ENCODE measurements around the gene THBS3. TPM values are rescaled to one million over a fixed set of nuclear protein-coding genes. Genes with fewer than 3 reads are reported as not detected.

The THBS3 gene
- total and polyA plus RNA-seq, 2 of the 13 experiments (the other 11 are each of a cell fraction or from before 2014, with no cell fraction given) = 0.86 to 3.6 TPM

GRCh38 chr1:155178441-155179111 lies 29.1 kb downstream of the THBS3 start:
- peaks cover 40% of the 10 kb centered on the region for H3K4me1 ChIP-seq (ENCODE audit: insufficient read depth, low read length)
- in situ Hi-C loops (cut with HindIII; ENCODE audit: extremely low pct_ligation_motif_present, low pct_unique_long_range_greater_than_20kb) = no loop called here
- POLR2A ChIA-PET = interaction anchor here (0.9 to 1.3 kb wide), 4 partner anchors 15 to 52 kb away, joined by 3 to 5 read pairs (median 4); partner anchors contain the start of gene SLC50A1
- peak overlapping the region; percentile 34 for H3K9ac ChIP-seq (ENCODE audit: insufficient read depth, low read depth, low read length)
- CTCF ChIA-PET (ENCODE audit: low intra/inter-chr PET ratio, low total read pairs) = interaction anchor here (1.4 kb wide), 1 partner anchor 15 kb away, joined by 4 read pairs; no protein-coding TSS in a partner anchor
- ATAC-seq (peak; percentile 59), DNase-seq (ENCODE audit: low spot score) (no peak), FAIRE-seq (no peak)
- peak overlapping the region; percentile 76 for H3K4me2 ChIP-seq (ENCODE audit: low read depth, low read length)
- H3K79me2 ChIP-seq (ENCODE audit: insufficient read depth, low read length) = no peaks in the 10 kb centered on the region
- intact Hi-C loops (cut with micrococcal nuclease; ENCODE audit: unreplicated experiment) = no loop called here
- peak overlapping the region; percentile 26 to 69 (median 50); a peak in 5 of 6 replicates for H3K4me3 ChIP-seq (replicated peaks in 1 of 3; ENCODE audit: insufficient read depth in 1 of 3, low read depth in 2 of 3, low read length in 3 of 3)
- no peak overlapping the region for H3K27ac ChIP-seq (ENCODE audit: extremely low read length, insufficient read depth, low read length)
- H4K20me1 ChIP-seq (ENCODE audit: insufficient read depth, low read length) = no peaks in the 10 kb centered on the region
- H2AFZ ChIP-seq (ENCODE audit: low read length) = peak overlapping the region; percentile 27
- H3K36me3 ChIP-seq (replicated peaks in 1 of 2; ENCODE audit: control insufficient read depth in 1 of 2, insufficient read depth in 2 of 2, low read length in 2 of 2) = no peaks in the 10 kb centered on the region
- peaks cover 2 to 16% of the 10 kb centered on the region in 2 experiments; a peak in 3 of 5 replicates for H3K27me3 ChIP-seq (ENCODE audit: control insufficient read depth in 1 of 2, insufficient read depth in 2 of 2, low read length in 2 of 2)
- 6% methylated on average over 21 of the region's 30 CpGs for WGBS (ENCODE audit: low lambda C conversion rate)
- no TSS peak for BruUV-seq (replicated peaks)
- H3K9me3 ChIP-seq (ENCODE audit: low read length) = no peaks in the 10 kb centered on the region
- TF ChIP-seq CBFB (CRISPR knock-in tag; IDR thresholded peaks at IDR 0.05) (no peak), ERF (CRISPR knock-in tag; IDR thresholded peaks at IDR 0.05) (peak; percentile 43; the same call in 1 of the 2 replicates), ZNF761 (CRISPR knock-in tag; conservative IDR thresholded peaks at IDR 0.05) (no peak), LCORL (IDR thresholded peaks at IDR 0.05) (no peak), LCORL (CRISPR knock-in tag; IDR thresholded peaks at IDR 0.05) (peak; percentile 60; the same call in 1 of the 2 replicates), RARG (CRISPR knock-in tag; IDR thresholded peaks at IDR 0.05; ENCODE audit: low read depth) (no peak), USF2 (IDR thresholded peaks at IDR 0.05; ENCODE audit: low read depth, low read length) (no peak), USF2 (CRISPR knock-in tag; IDR thresholded peaks at IDR 0.05; ENCODE audit: borderline replicate concordance) (0 out of 2 replicates have a peak, but pooled peaks have one; percentile 25), WIZ (CRISPR knock-in tag; IDR thresholded peaks at IDR 0.05) (0 out of 2 replicates have a peak, but pooled peaks have one; percentile 59), NFKB2 (CRISPR knock-in tag; IDR thresholded peaks at IDR 0.05; ENCODE audit: borderline replicate concordance) (peak; percentile 74; the same call in 1 of the 2 replicates), NKX3-1 (CRISPR knock-in tag; IDR thresholded peaks at IDR 0.05) (no peak), CEBPG (CRISPR knock-in tag; IDR thresholded peaks at IDR 0.05) (peak; percentile 94), MIXL1 (CRISPR knock-in tag; IDR thresholded peaks at IDR 0.05) (0 out of 2 replicates have a peak, but pooled peaks have one; percentile 25), YY1 (IDR thresholded peaks at IDR 0.05; ENCODE audit: insufficient read depth, insufficient replicate concordance, low read depth, low read length) (peak; percentile 25), TRIM24 (CRISPR knock-in tag; IDR thresholded peaks at IDR 0.05) (peak; percentile 82; the same call in 1 of the 2 replicates), POGZ (CRISPR knock-in tag; IDR thresholded peaks at IDR 0.05) (peak; percentile 37; the same call in 1 of the 2 replicates), RFXAP (CRISPR knock-in tag; IDR thresholded peaks at IDR 0.05; ENCODE audit: borderline replicate concordance) (peak; percentile 47; the same call in 1 of the 2 replicates), KLF12 (CRISPR knock-in tag; IDR thresholded peaks at IDR 0.05; ENCODE audit: borderline replicate concordance) (0 out of 2 replicates have a peak, but pooled peaks have one; percentile 33), NFE2L1 (CRISPR knock-in tag; IDR thresholded peaks at IDR 0.05; ENCODE audit: borderline replicate concordance) (no peak), SALL1 (CRISPR knock-in tag; IDR thresholded peaks at IDR 0.05) (peak; percentile 67), HDAC1 (CRISPR knock-in tag; IDR thresholded peaks at IDR 0.05) (peak; percentile 70; the same call in 1 of the 2 replicates), ZNF839 (CRISPR knock-in tag; IDR thresholded peaks at IDR 0.05; ENCODE audit: borderline replicate concordance) (no peak), ZNF543 (CRISPR knock-in tag; IDR thresholded peaks at IDR 0.05) (0 out of 2 replicates have a peak, but pooled peaks have one; percentile 31), HNF4G (IDR thresholded peaks at IDR 0.05; ENCODE audit: borderline replicate concordance, low read depth, low read length) (peak; percentile 79; the same call in 1 of the 2 replicates), HNF4G (CRISPR knock-in tag; IDR thresholded peaks at IDR 0.05; ENCODE audit: borderline replicate concordance, low read depth) (peak; percentile 78; the same call in 1 of the 2 replicates), ZFY (CRISPR knock-in tag; IDR thresholded peaks at IDR 0.05) (peak; percentile 27; the same call in 1 of the 2 replicates)
